Psoas muscle (tissue), 8 donors: ENCODE data around the gene PPP1R15A. TPM values are rescaled to one million over a fixed set of nuclear protein-coding genes. Genes with fewer than 3 reads are reported as not detected.

ENCODE experiments used
- ATAC-seq, 4 donors: fragments of 200-7000 bp; cut with Tn5 transposase; one replicate each; pipeline ENCODE4 v1.9.1; 2020; ENCODE audit warnings: moderate library complexity in 3 of 4, mild to moderate bottlenecking in 2 of 4
- DNase-seq, 2 donors: peaks; one replicate each; pipeline ENCODE4 v3.0.0-alpha.2; 2020
- H3K27ac ChIP-seq: fragments of 200-600 bp; one replicate; pipeline ENCODE4 v1.8.0; 2022
- H3K27me3 ChIP-seq, 3 donors: fragments of 200-600 bp in 1 of 3; one replicate each; pipeline versions ENCODE4 v1.6.1 to v1.8.0; 2013 to 2022; ENCODE audit warnings: low read length in 2 of 3, mild to moderate bottlenecking in 2 of 3, moderate library complexity in 1 of 3; ENCODE audit not compliant: insufficient read depth in 3 of 3
- H3K36me3 ChIP-seq, 2 donors: fragments of 200-600 bp in 1 of 2; one replicate each; pipeline versions ENCODE4 v1.6.1 to v1.8.0; 2013 to 2022; ENCODE audit warnings: low read depth in 1 of 2, mild to moderate bottlenecking in 1 of 2, moderate library complexity in 1 of 2; ENCODE audit not compliant: insufficient read depth in 1 of 2
- H3K4me1 ChIP-seq: fragments of 200-600 bp; one replicate; pipeline ENCODE4 v1.8.0; 2022
- H3K4me3 ChIP-seq: fragments of 200-600 bp; one replicate; pipeline ENCODE4 v1.8.0; 2022; ENCODE audit warnings: mild to moderate bottlenecking
- H3K9me3 ChIP-seq: fragments of 200-600 bp; one replicate; pipeline ENCODE4 v1.8.0; 2022
- CTCF ChIP-seq: fragments of 200-600 bp; IDR thresholded peaks from one replicate; pipeline ENCODE4 v1.8.0; 2022; ENCODE audit warnings: antibody characterized with exemption
- WGBS, 3 donors: extraction: QIAGEN DNeasy Blood & Tissue Kit; methylation state at CpG; one replicate each; pipeline versions ENCODE4 v1.1.6 to v1.1.7; 2013; 5-methylcytosine and 5-hydroxymethylcytosine counted together
- intact Hi-C, 2 donors: fragments of 100-400 bp; cut with DNase I; formaldehyde crosslinking; loops; one replicate each; pipeline versions ENCODE4 v1.11.0 to v1.14.2; 2022
- polyA plus RNA-seq, 3 donors: library from polyadenylated mRNA; stranded (reverse); fragments of 200-250 nt; gene quantifications; one replicate each; pipeline ENCODE4 v1.2.3, GENCODE V29; 2013
- total RNA-seq, 4 donors: library from RNA; stranded (reverse); fragmentation: NEBNext Ultra II Directional in 2 of 4; extraction: Animal tissue kit (Norgen Biotek cat#: 25700) in 2 of 4; gene quantifications; one replicate each; pipeline versions ENCODE4 v1.2.1 to v1.2.4, GENCODE V29; 2021 to 2023
- donor health status: healthy with polysubstance abuse.
- donor health status: DM: no; HTN: no; CAD: no; lungs with moderate emphysema.
- donor health status: Bipolar disorder and iron deficiency.
- donor health status: healthy.
- donor health status: DM: yes; HTN: yes; CAD: no.
- donor health status: DM: no; HTN: no; CAD: no.
- donor health status: DM: no; HTN: no; CAD: no.
- donor health status: DM: yes; HTN: yes; CAD: no.

The PPP1R15A gene
- total and polyA plus RNA-seq, 7 donors, result 34.5 to 93.4 (median 61.1) TPM

GRCh38 chr19:48859711-48860572 lies 12.3 kb upstream of the PPP1R15A start:
- no peak overlapping the region for H3K4me3 ChIP-seq

GRCh38 chr19:48861313-48861712 lies 10.9 kb upstream of the PPP1R15A start:
- WGBS, 3 donors, result 81 to 84% (median 82%) methylated on average over 18 of the region's 18 CpGs
- intact Hi-C loops, result no loop called here
- no peak for TF ChIP-seq CTCF

More at GRCh38 chr19:48859711-48860572, 12.3 kb upstream of the PPP1R15A start:
- ATAC-seq (no peak), DNase-seq (no peak)
- intact Hi-C loops, result no loop called here
- Histone ChIP-seq H3K4me1 (peaks cover 4% of the 10 kb centered on the region), H3K9me3 (no peaks in the 10 kb centered on the region), H3K27me3 (no peaks in the 10 kb centered on the region), H3K36me3 (peaks cover 0 to 5% of the 10 kb centered on the region in 2 donors), H3K27ac (no peak overlapping the region)
- WGBS, 3 donors, result 86 to 90% (median 88%) methylated on average over 28 to 30 of the region's 30 CpGs
- no peak for TF ChIP-seq CTCF

GRCh38 chr19:48862827-48863226 lies 9.4 kb upstream of the PPP1R15A start:
- Histone ChIP-seq H3K27me3 (no peaks in the 10 kb centered on the region), H3K4me3 (no peak overlapping the region), H3K27ac (peak overlapping the region; percentile 64), H3K4me1 (peaks cover 4% of the 10 kb centered on the region), H3K9me3 (no peaks in the 10 kb centered on the region), H3K36me3 (peaks cover 0 to 5% of the 10 kb centered on the region in 2 donors)
- no peak for TF ChIP-seq CTCF
- WGBS, 3 donors, result 50 to 62% (median 55%) methylated on average over 7 of the region's 7 CpGs
- DNase-seq, result peak in 1 of 2 donors; percentile 70
- intact Hi-C loops, result no loop called here
- ATAC-seq, result peak; percentile 85 to 88 (median 86)

More at GRCh38 chr19:48861313-48861712, 10.9 kb upstream of the PPP1R15A start:
- Histone ChIP-seq H3K27ac (no peak overlapping the region), H3K36me3 (peaks cover 0 to 5% of the 10 kb centered on the region in 2 donors), H3K4me1 (peaks cover 4% of the 10 kb centered on the region), H3K27me3 (no peaks in the 10 kb centered on the region), H3K4me3 (no peak overlapping the region), H3K9me3 (no peaks in the 10 kb centered on the region)
- DNase-seq (no peak), ATAC-seq (no peak)

GRCh38 chr19:48866692-48867091 lies 5.5 kb upstream of the PPP1R15A start:
- DNase-seq (no peak), ATAC-seq (no peak)
- H3K9me3 ChIP-seq, result no peaks in the 10 kb centered on the region
- peaks cover 12% of the 10 kb centered on the region for H3K4me1 ChIP-seq
- no peak for TF ChIP-seq CTCF
- intact Hi-C loops, result no loop called here
- 69 to 79% (median 70%) methylated on average over 6 of the region's 6 CpGs for WGBS, 3 donors
- H3K27ac ChIP-seq, result no peak overlapping the region
- H3K4me3 ChIP-seq, result peak overlapping the region; percentile 54
- no peaks in the 10 kb centered on the region for H3K36me3 ChIP-seq
- H3K27me3 ChIP-seq, result no peaks in the 10 kb centered on the region
